H1 (cell line): ENCODE data around the gene CRTAC1.

Experiments
- CTCF ChIP-seq, 3 experiments: IDR thresholded peaks; 1 replicate in 2 of 3; 2 replicates in 1 of 3; pipeline versions ENCODE4 v1.5.1 to v1.6.1; 2011; ENCODE audit warnings: low read length in 3 of 3, mild to moderate bottlenecking in 3 of 3, inconsistent platforms in 2 of 3, low read depth in 1 of 3, moderate library complexity in 1 of 3; ENCODE audit not compliant: insufficient read depth in 1 of 3; ENCODE audit errors: control extremely low read depth in 1 of 3
- POLR2A ChIP-seq, 2 experiments: IDR thresholded peaks; 1 replicate in 1 of 2; 2 replicates in 1 of 2; pipeline ENCODE4 v1.6.1; 2011; ENCODE audit warnings: low read depth in 2 of 2, low read length in 2 of 2, mild to moderate bottlenecking in 2 of 2; ENCODE audit errors: control extremely low read depth in 1 of 2
- ZNF274 ChIP-seq: IDR thresholded peaks from 2 replicates; pipeline ENCODE4 v1.7.0; 2012; ENCODE audit warnings: low read length, borderline replicate concordance; ENCODE audit errors: extremely low read depth

DNA sequence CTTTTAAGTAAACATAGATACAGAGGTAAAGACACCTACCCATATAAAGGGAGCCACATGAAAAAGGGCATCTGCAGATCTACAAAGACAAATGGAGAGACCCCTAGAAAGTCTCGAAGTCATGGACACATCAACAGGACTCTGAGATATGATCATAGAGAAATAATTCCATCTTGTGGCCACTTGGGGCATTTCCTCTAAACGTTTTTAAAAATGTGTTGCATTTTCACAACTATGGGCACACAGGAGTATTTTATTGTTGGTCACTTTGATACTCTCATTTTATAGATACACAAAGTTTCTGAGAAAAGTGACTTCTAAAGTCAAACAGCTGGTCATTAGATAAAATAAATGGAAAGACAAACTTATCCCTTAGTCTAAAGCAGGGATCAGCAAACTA is 87.1 kb downstream of the CRTAC1 start:
- TF ChIP-seq CTCF (IDR thresholded peaks at IDR 0.05; ENCODE audit: control extremely low read depth in 1 of 3, insufficient read depth in 1 of 3, low read depth in 1 of 3, low read length in 3 of 3) (no peak), POLR2A (IDR thresholded peaks at IDR 0.05; ENCODE audit: control extremely low read depth in 1 of 2, low read depth in 2 of 2, low read length in 2 of 2) (no peak), ZNF274 (no peak)
